ENCODE results near the gene NCEH1.

- TF ChIP-seq GATA2 (IDR thresholded peaks at IDR 0.05; ENCODE audit: low read depth, low read length) (no peak), GATA3 (IDR thresholded peaks at IDR 0.05; ENCODE audit: low read depth, low read length) (no peak)
These were observed 848 bp downstream of the NCEH1 start for GRCh38 chr3:172709774-172710663.

All from SH-SY5Y (cell line).